ENCODE data around the gene L3MBTL4.

Gene L3MBTL4

DNA sequence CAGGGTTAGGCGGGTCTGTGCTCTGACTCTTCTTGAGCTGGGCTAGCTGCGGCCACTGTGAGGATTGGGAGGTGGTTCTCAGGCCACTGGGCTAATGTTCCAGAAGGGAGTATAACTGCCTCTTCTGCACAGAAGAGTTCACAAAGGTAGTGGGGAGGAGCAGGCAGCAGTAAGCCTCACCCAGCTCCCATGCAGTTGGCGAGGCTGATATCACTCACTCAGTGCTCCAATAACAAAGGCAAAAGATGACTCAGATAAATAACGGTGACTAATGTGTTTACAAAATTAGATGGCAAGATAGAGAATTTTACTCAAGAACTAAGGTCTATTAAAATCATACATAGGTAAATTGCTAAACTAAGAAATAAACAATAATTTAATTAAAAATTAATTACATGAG, 345.2 kb downstream of the L3MBTL4 start:
- no peak overlapping the region for H3K23ac ChIP-seq (ENCODE audit: low read length in 2 of 2)
- no peak overlapping the region for H2AFZ ChIP-seq (ENCODE audit: low read depth, low read length)
- no peaks in the 10 kb centered on the region for H3K36me3 ChIP-seq (ENCODE audit: control insufficient read depth in 1 of 2, insufficient read depth in 2 of 2, low read depth in 1 of 2, low read length in 2 of 2)
- H4K91ac ChIP-seq (ENCODE audit: low read length), result no peak overlapping the region
- WGBS, result 95% methylated on average over 3 of the region's 4 CpGs
- DNase-seq, result no peak
- no peak overlapping the region for H4K8ac ChIP-seq (ENCODE audit: low read length)
- H3K27me3 ChIP-seq (ENCODE audit: control insufficient read depth in 1 of 2, insufficient read depth in 1 of 2, low read length in 2 of 2), result no peaks in the 10 kb centered on the region
- H2BK120ac ChIP-seq (ENCODE audit: low read depth, low read length), result no peak overlapping the region
- H2AK5ac ChIP-seq (ENCODE audit: low read length, severe bottlenecking), result no peak overlapping the region
- no peak overlapping the region for H3K4me2 ChIP-seq (ENCODE audit: low read length, poor library complexity, severe bottlenecking)
- no peak overlapping the region for H2BK15ac ChIP-seq (ENCODE audit: low read depth, poor library complexity, severe bottlenecking)
- H3K14ac ChIP-seq (ENCODE audit: low read length in 2 of 2), result peak overlapping the region in 1 of 2 experiments; percentile 28
- no peaks in the 10 kb centered on the region for H3K9me3 ChIP-seq (ENCODE audit: control insufficient read depth, low read length)
- H3K4me1 ChIP-seq (ENCODE audit: control insufficient read depth, insufficient read depth, low read depth, low read length), result no peaks in the 10 kb centered on the region
- H3K27ac ChIP-seq (ENCODE audit: low read length, poor library complexity, severe bottlenecking), result no peak overlapping the region
- no peak overlapping the region for H3K4me3 ChIP-seq (ENCODE audit: insufficient read depth in 1 of 2, low read depth in 1 of 2, low read length in 2 of 2)
- H3K18ac ChIP-seq (ENCODE audit: low read depth in 1 of 2, low read length in 2 of 2), result no peak overlapping the region
- H3K4ac ChIP-seq (ENCODE audit: low read depth in 1 of 2, low read length in 2 of 2), result no peak overlapping the region
- no peak overlapping the region for H2BK5ac ChIP-seq (ENCODE audit: low read depth, low read length, poor library complexity, severe bottlenecking)
- H3K9ac ChIP-seq (ENCODE audit: low read length), result no peak overlapping the region
- H3K79me1 ChIP-seq (replicated peaks; ENCODE audit: low read length, poor library complexity, severe bottlenecking), result no peaks in the 10 kb centered on the region
- no peak overlapping the region for H2BK12ac ChIP-seq (ENCODE audit: low read length in 2 of 2)

DNA sequence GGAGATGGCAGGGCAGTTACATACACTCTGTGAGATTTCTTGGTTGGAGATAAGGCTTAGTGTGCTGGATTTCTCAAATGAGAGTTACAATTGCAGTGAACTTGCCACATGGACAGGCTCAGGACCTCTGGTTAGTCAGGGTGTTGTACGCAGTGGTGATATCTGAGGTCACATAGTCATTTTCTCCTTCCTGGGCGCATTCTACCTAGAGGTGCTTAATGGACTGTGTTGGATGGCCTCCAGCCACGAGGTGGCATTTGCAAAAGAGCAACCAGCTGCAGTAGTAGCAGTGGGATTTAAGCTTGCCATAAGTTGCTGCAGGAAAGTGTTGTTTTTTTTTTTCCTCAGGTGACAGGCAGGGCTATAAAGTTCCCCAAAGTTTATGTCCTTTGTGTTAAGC, 345.6 kb downstream of the L3MBTL4 start:
- Histone ChIP-seq H4K91ac (ENCODE audit: low read length) (no peak overlapping the region), H3K23ac (ENCODE audit: low read length in 2 of 2) (no peak overlapping the region), H3K4ac (ENCODE audit: low read depth in 1 of 2, low read length in 2 of 2) (no peak overlapping the region), H2AFZ (ENCODE audit: low read depth, low read length) (no peak overlapping the region), H3K4me3 (ENCODE audit: insufficient read depth in 1 of 2, low read depth in 1 of 2, low read length in 2 of 2) (no peak overlapping the region), H2AK5ac (ENCODE audit: low read length, severe bottlenecking) (no peak overlapping the region), H2BK12ac (ENCODE audit: low read length in 2 of 2) (no peak overlapping the region), H3K9ac (ENCODE audit: low read length) (no peak overlapping the region), H3K18ac (ENCODE audit: low read depth in 1 of 2, low read length in 2 of 2) (no peak overlapping the region), H3K9me3 (ENCODE audit: control insufficient read depth, low read length) (no peaks in the 10 kb centered on the region), H2BK15ac (ENCODE audit: low read depth, poor library complexity, severe bottlenecking) (no peak overlapping the region), H2BK120ac (ENCODE audit: low read depth, low read length) (no peak overlapping the region), H4K8ac (ENCODE audit: low read length) (no peak overlapping the region), H3K79me1 (replicated peaks; ENCODE audit: low read length, poor library complexity, severe bottlenecking) (no peaks in the 10 kb centered on the region), H3K4me1 (ENCODE audit: control insufficient read depth, insufficient read depth, low read depth, low read length) (no peaks in the 10 kb centered on the region), H3K27ac (ENCODE audit: low read length, poor library complexity, severe bottlenecking) (no peak overlapping the region), H3K36me3 (ENCODE audit: control insufficient read depth in 1 of 2, insufficient read depth in 2 of 2, low read depth in 1 of 2, low read length in 2 of 2) (no peaks in the 10 kb centered on the region), H2BK5ac (ENCODE audit: low read depth, low read length, poor library complexity, severe bottlenecking) (no peak overlapping the region), H3K27me3 (ENCODE audit: control insufficient read depth in 1 of 2, insufficient read depth in 1 of 2, low read length in 2 of 2) (no peaks in the 10 kb centered on the region), H3K14ac (ENCODE audit: low read length in 2 of 2) (no peak overlapping the region), H3K4me2 (ENCODE audit: low read length, poor library complexity, severe bottlenecking) (no peak overlapping the region)
- no peak for DNase-seq
- 85% methylated on average over 3 of the region's 3 CpGs for WGBS

GRCh38 chr18:6060149-6060548, 354.6 kb downstream of the L3MBTL4 start:
- no peak overlapping the region for H2AFZ ChIP-seq (ENCODE audit: low read depth, low read length)
- no peak for DNase-seq
- no peak overlapping the region for H3K27ac ChIP-seq (ENCODE audit: low read length, poor library complexity, severe bottlenecking)
- no peak overlapping the region for H3K4me2 ChIP-seq (ENCODE audit: low read length, poor library complexity, severe bottlenecking)
- no peak overlapping the region for H3K23ac ChIP-seq (ENCODE audit: low read length in 2 of 2)
- no peaks in the 10 kb centered on the region for H3K36me3 ChIP-seq (ENCODE audit: control insufficient read depth in 1 of 2, insufficient read depth in 2 of 2, low read depth in 1 of 2, low read length in 2 of 2)
- H2BK15ac ChIP-seq (ENCODE audit: low read depth, poor library complexity, severe bottlenecking), result no peak overlapping the region
- WGBS, result 100% methylated on average over 2 of the region's 4 CpGs
- H3K9me3 ChIP-seq (ENCODE audit: control insufficient read depth, low read length), result no peaks in the 10 kb centered on the region
- no peak overlapping the region for H4K91ac ChIP-seq (ENCODE audit: low read length)
- no peak overlapping the region for H2BK12ac ChIP-seq (ENCODE audit: low read length in 2 of 2)
- no peak overlapping the region for H2BK120ac ChIP-seq (ENCODE audit: low read depth, low read length)
- H3K27me3 ChIP-seq (ENCODE audit: control insufficient read depth in 1 of 2, insufficient read depth in 1 of 2, low read length in 2 of 2), result no peaks in the 10 kb centered on the region
- no peak overlapping the region for H4K8ac ChIP-seq (ENCODE audit: low read length)
- peaks cover 6% of the 10 kb centered on the region for H3K4me1 ChIP-seq (ENCODE audit: control insufficient read depth, insufficient read depth, low read depth, low read length)
- H3K9ac ChIP-seq (ENCODE audit: low read length), result no peak overlapping the region
- H3K14ac ChIP-seq (ENCODE audit: low read length in 2 of 2), result no peak overlapping the region
- no peak overlapping the region for H3K18ac ChIP-seq (ENCODE audit: low read depth in 1 of 2, low read length in 2 of 2)
- no peak overlapping the region for H2BK5ac ChIP-seq (ENCODE audit: low read depth, low read length, poor library complexity, severe bottlenecking)
- H3K4me3 ChIP-seq (ENCODE audit: insufficient read depth in 1 of 2, low read depth in 1 of 2, low read length in 2 of 2), result no peak overlapping the region
- H3K79me1 ChIP-seq (replicated peaks; ENCODE audit: low read length, poor library complexity, severe bottlenecking), result no peaks in the 10 kb centered on the region
- no peak overlapping the region for H3K4ac ChIP-seq (ENCODE audit: low read depth in 1 of 2, low read length in 2 of 2)
- no peak overlapping the region for H2AK5ac ChIP-seq (ENCODE audit: low read length, severe bottlenecking)

GRCh38 chr18:6059551-6059950, 355.2 kb downstream of the L3MBTL4 start:
- DNase-seq, result no peak
- H3K79me1 ChIP-seq (replicated peaks; ENCODE audit: low read length, poor library complexity, severe bottlenecking), result no peaks in the 10 kb centered on the region
- H3K27ac ChIP-seq (ENCODE audit: low read length, poor library complexity, severe bottlenecking), result no peak overlapping the region
- no peak overlapping the region for H2BK120ac ChIP-seq (ENCODE audit: low read depth, low read length)
- H3K14ac ChIP-seq (ENCODE audit: low read length in 2 of 2), result no peak overlapping the region
- H3K9ac ChIP-seq (ENCODE audit: low read length), result no peak overlapping the region
- H3K9me3 ChIP-seq (ENCODE audit: control insufficient read depth, low read length), result no peaks in the 10 kb centered on the region
- no peak overlapping the region for H2AFZ ChIP-seq (ENCODE audit: low read depth, low read length)
- no peak overlapping the region for H3K4ac ChIP-seq (ENCODE audit: low read depth in 1 of 2, low read length in 2 of 2)
- peaks cover 6% of the 10 kb centered on the region for H3K4me1 ChIP-seq (ENCODE audit: control insufficient read depth, insufficient read depth, low read depth, low read length)
- no peak overlapping the region for H4K91ac ChIP-seq (ENCODE audit: low read length)
- no peak overlapping the region for H3K4me2 ChIP-seq (ENCODE audit: low read length, poor library complexity, severe bottlenecking)
- no peak overlapping the region for H4K8ac ChIP-seq (ENCODE audit: low read length)
- no peaks in the 10 kb centered on the region for H3K27me3 ChIP-seq (ENCODE audit: control insufficient read depth in 1 of 2, insufficient read depth in 1 of 2, low read length in 2 of 2)
- H3K23ac ChIP-seq (ENCODE audit: low read length in 2 of 2), result no peak overlapping the region
- WGBS, result no CpG with 5 or more reads among the region's 1 CpG
- H2BK5ac ChIP-seq (ENCODE audit: low read depth, low read length, poor library complexity, severe bottlenecking), result no peak overlapping the region
- H3K36me3 ChIP-seq (ENCODE audit: control insufficient read depth in 1 of 2, insufficient read depth in 2 of 2, low read depth in 1 of 2, low read length in 2 of 2), result no peaks in the 10 kb centered on the region
- H2AK5ac ChIP-seq (ENCODE audit: low read length, severe bottlenecking), result no peak overlapping the region
- no peak overlapping the region for H2BK15ac ChIP-seq (ENCODE audit: low read depth, poor library complexity, severe bottlenecking)
- H3K4me3 ChIP-seq (ENCODE audit: insufficient read depth in 1 of 2, low read depth in 1 of 2, low read length in 2 of 2), result no peak overlapping the region
- H3K18ac ChIP-seq (ENCODE audit: low read depth in 1 of 2, low read length in 2 of 2), result no peak overlapping the region
- H2BK12ac ChIP-seq (ENCODE audit: low read length in 2 of 2), result no peak overlapping the region
